Dedifferentiated amniotic fluid mesenchymal stem cell (primary cell): ENCODE measurements around the gene C5orf58.
"Not testable (repeated sequence)": the region's sequence is repeated elsewhere in the genome, so short reads cannot be mapped to it uniquely, and the experiment has no call there.

ENCODE experiments used
- DNase-seq: peaks from one replicate; pipeline ENCODE4 v3.0.0-alpha.2; 2016; ENCODE audit errors: extremely low spot score

Gene C5orf58

GRCh38 chr5:170223906-170224305 lies 8.9 kb upstream of the C5orf58 start:
- DNase-seq, result no peak

DNA sequence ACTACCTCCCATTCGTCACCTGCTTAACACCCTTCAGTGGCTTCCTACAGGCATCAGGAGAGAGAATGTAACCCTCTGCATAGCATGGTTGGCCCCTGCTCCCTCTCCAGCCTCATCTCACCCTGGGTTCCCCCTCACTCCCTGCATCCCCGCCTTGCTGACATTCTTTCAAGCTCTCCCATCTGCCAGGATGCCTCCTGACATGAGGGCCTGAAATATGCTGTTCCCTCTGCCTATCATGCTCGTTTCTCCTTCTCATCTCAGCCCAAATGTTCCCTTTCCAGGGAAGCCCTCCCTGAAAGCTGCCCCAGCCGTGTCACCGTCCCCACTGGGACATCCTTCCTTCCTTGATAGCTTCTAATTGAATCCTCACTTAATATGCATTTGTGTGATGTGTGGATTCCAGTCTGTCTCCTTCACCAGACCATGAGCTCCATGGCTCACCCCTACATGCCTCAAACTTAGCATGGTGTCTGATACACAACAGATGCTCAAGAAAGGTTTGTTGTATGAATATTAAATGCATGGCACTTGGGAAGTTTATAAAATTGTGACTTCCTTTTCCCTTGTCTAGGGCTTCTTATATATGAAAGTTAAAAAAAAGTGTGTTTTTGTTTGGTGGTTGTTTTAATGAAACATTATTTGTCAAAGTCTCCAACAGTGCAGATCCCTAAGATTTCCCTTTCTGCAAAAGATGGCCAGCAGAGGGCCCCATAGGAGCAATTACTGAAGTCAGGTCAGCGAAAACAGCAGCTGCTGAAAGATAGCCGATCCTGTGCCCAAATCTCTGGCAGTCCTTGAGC lies 7.3 kb upstream of the C5orf58 start:
- peak; percentile 68 for DNase-seq

GRCh38 chr5:170226129-170226615 lies 6.6 kb upstream of the C5orf58 start:
- no peak for DNase-seq

DNA sequence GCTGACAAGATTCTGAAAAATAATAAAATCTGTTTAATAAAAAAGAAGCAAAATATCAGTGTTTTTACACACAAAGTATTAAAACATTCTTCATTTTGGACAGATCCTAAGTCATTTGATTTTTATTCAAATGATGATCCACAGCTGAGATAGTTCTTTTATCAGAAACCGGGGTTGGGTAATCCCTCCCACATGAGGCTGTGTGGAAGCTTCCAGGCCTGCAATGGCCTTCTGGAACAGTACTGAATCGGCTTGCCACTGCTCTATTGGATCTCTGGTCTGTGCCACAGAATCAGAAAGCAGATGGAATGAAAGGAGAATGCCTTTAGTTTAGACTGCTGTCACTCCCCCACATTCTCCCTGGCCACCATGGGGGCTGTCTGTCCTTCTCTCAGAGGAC lies 6.1 kb upstream of the C5orf58 start:
- DNase-seq, result no peak

DNA sequence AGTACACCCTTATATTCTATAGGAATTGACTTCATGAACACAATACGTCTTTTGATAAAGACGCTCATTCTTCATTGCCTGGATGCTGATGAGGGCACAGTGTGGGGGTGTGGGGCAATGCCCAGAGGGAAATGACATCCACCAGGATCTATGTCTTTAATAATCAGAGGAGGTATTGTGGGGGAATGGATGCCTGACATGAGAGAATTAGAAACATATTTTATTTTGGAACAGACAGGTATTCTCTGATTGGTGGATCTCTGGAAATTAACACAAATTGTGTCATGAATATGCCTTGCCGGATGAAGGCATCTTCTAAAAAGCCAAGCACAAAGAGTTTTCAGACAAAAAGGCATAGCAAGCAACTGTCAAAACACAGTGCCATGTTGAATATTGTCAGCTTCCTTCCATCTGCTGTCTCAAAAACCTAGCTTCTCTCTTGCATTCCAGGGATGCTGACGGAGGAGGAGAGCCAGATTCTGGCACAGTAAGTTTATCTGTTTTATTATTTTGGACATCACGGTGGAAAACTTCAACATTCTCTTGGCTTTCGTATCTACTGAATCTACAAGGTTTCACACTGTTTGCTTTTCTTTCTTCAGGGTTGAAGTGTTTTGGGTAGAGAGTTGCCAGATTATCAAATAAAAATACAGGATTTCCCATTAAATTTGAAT lies 3.9 kb upstream of the C5orf58 start:
- no peak for DNase-seq

GRCh38 chr5:170233358-170233892 lies 640 bp downstream of the C5orf58 start:
- no peak for DNase-seq

- no peak for DNase-seq
These were observed 3.4 kb downstream of the C5orf58 start for GRCh38 chr5:170235876-170236864.

- DNase-seq, result no peak
These were observed 5.8 kb downstream of the C5orf58 start for GRCh38 chr5:170238456-170239196.

GRCh38 chr5:170245436-170245835 lies 12.7 kb downstream of the C5orf58 start:
- DNase-seq, result not testable (repeated sequence)

DNA sequence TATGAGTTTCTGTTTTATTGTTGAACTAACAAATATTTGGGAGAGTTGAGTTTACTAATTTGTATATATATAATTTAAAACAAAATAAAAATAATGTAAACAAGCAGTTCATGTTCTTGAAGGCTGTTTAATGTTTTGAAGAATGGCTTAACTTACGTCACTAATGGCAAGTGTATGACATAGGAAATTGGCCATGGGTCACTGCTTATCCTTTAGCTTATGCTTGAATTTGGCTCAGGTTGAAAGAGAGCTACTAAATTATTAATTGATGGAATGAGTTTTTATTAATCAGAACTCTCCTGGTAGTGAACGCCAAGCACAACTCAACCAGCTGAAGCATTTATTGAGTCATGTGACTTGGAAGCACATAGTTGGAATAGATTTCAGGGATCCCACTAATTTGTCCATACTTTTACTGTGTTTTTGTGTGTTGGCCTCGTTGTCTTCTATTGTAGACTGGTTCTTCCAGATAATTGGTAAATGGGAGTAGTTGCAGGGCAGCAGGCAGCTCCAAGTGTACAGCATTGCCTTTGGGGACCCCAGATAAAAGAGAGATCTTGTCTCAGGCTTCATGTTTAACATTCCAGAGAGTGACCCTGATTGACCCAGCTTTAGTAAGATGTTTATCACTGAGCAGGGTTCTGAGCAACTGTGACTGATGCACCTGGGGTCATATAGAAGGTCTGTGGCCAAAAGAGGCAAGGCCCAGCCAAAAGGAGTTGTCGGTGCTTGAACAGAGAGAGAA lies 13.5 kb downstream of the C5orf58 start:
- no peak for DNase-seq

DNA sequence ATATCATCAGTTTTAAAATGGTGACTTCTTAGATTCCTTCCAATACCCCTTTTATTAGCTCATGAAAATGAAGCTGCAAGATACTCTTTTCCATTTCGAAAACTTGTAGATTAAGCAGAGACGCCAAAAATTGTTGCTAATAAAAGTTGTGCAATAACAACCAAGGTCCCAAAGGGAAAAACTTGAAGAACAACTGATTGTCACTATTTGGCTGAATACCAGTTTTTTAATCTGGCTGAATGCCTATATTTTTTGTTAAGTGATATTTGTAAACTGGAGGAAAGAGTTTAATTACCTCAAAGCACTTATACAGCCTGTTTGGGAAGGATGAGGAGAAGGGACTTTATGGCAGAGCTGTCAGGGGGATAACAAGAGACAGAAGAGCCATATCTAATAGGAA lies 14.6 kb downstream of the C5orf58 start:
- DNase-seq, result no peak

- DNase-seq, result no peak
These were observed 15.6 kb downstream of the C5orf58 start for GRCh38 chr5:170248172-170248930.

DNA sequence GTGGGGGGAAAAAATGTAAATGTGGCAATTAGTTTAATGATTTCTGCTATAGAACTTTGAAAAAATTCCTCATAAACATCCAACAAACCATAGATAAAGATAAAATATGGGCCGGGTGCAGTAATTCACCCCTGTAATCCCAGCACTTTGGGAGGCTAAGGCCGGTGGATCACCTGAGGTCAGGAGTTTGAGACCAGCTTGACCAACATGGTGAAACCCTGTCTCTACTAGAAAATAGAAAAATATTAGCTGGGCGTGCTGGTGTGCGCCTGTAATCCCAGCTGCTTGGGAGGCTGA lies 16.1 kb downstream of the C5orf58 start:
- not testable (repeated sequence) for DNase-seq

DNA sequence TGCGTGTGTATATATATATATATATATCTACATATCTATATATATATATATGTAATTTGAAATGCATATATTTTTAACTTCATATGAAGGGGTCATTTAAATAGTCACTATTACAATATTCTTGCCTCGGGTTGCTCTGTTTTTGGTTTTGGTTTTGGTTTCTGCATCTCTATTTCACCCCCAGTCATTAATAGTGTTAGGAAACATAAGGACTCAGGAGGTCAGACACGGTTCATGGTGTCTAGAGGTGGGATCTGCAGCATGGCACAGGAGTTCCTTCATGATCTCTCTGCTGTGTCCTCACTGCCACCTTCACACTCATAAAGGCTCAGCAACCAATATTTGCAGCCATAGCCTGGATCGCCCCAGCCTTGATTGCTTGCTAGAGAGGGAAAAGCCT lies 16.6 kb downstream of the C5orf58 start:
- DNase-seq, result no peak

- no peak for DNase-seq
These were observed 18.1 kb downstream of the C5orf58 start for GRCh38 chr5:170250810-170251317.

- no peak for DNase-seq
These were observed 18.7 kb downstream of the C5orf58 start for GRCh38 chr5:170251462-170251861.

GRCh38 chr5:170252109-170252508 lies 19.3 kb downstream of the C5orf58 start:
- DNase-seq, result no peak

DNA sequence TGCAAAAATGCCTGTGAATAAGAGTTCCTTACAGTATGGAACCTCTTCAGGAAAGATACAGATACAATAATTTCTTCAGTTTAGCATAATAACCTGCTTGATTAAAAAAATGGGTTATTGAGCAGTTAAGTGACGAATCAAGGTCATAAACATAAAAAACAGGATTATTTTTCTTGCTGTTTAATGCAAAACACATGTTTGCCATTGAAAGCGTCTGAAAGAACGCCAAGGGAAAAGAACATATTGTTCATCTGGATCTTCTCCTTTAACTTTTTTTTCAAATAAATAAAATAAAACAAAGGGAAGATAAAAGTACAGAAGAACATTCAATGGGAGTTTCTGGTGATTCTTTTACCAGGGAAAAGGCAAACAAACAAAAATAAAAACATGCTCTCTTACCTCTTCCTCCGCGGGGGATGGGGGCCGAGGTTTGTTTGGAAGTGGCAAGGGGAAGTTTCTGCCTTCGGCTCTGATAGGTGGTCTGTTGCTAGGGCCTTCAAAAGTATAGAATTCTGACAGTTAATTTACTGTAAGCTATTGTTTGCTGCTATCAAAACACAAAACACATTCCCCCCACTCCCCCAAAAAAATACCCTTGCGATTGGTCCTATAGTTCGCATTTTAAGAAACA lies 20.1 kb downstream of the C5orf58 start:
- no peak for DNase-seq

- DNase-seq, result no peak
These were observed 21.3 kb downstream of the C5orf58 start for GRCh38 chr5:170254056-170254455.
